ENCODE measurements around the gene NPR2.

NPR2 gene

DNA sequence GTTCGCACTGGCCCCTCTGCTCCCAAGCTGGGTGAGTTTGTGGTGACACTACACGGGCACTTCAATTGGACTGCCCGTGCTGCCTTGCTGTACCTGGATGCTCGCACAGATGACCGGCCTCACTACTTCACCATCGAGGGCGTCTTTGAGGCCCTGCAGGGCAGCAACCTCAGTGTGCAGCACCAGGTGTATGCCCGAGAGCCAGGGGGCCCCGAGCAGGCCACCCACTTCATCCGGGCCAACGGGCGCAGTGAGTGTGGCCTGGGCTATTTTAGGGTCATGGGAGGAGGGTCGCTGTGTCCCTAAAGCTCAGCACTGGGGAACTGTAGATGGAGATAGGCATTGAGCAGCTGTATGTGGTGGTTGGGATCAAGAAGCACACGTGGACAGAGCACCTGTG lies 1.4 kb downstream of the NPR2 start:
- peak overlapping the region; percentile 75 for H3K9ac ChIP-seq (ENCODE audit: low read length)

GRCh38 chr9:35793461-35793860 lies 2.1 kb downstream of the NPR2 start:
- no peak overlapping the region for H2AK5ac ChIP-seq (ENCODE audit: low read length, severe bottlenecking)
- DNase-seq = no peak
- no peak overlapping the region for H2AFZ ChIP-seq (ENCODE audit: low read depth, low read length)
- H2BK15ac ChIP-seq (ENCODE audit: low read depth, poor library complexity, severe bottlenecking) = no peak overlapping the region
- WGBS = 79% methylated on average over 2 of the region's 2 CpGs
- no peak overlapping the region for H3K23ac ChIP-seq (ENCODE audit: low read length in 2 of 2)
- H3K27me3 ChIP-seq (ENCODE audit: control insufficient read depth in 1 of 2, insufficient read depth in 1 of 2, low read length in 2 of 2) = no peaks in the 10 kb centered on the region
- peak overlapping the region in 1 of 2 experiments; percentile 77 for H3K4me3 ChIP-seq (ENCODE audit: insufficient read depth in 1 of 2, low read depth in 1 of 2, low read length in 2 of 2)
- H3K4me2 ChIP-seq (ENCODE audit: low read length, poor library complexity, severe bottlenecking) = peak overlapping the region; percentile 15
- H3K79me1 ChIP-seq (replicated peaks; ENCODE audit: low read length, poor library complexity, severe bottlenecking) = peaks cover 28% of the 10 kb centered on the region
- no peak overlapping the region for H3K4ac ChIP-seq (ENCODE audit: low read depth in 1 of 2, low read length in 2 of 2)
- H3K27ac ChIP-seq (ENCODE audit: low read length, poor library complexity, severe bottlenecking) = no peak overlapping the region
- H3K36me3 ChIP-seq (ENCODE audit: control insufficient read depth in 1 of 2, insufficient read depth in 2 of 2, low read depth in 1 of 2, low read length in 2 of 2) = peaks cover 0 to 6% of the 10 kb centered on the region in 2 experiments
- no peak overlapping the region for H2BK12ac ChIP-seq (ENCODE audit: low read length in 2 of 2)
- H4K8ac ChIP-seq (ENCODE audit: low read length) = no peak overlapping the region
- H4K91ac ChIP-seq (ENCODE audit: low read length) = no peak overlapping the region
- H3K18ac ChIP-seq (ENCODE audit: low read depth in 1 of 2, low read length in 2 of 2) = no peak overlapping the region
- H3K4me1 ChIP-seq (ENCODE audit: control insufficient read depth, insufficient read depth, low read depth, low read length) = peaks cover 29% of the 10 kb centered on the region
- no peak overlapping the region for H3K14ac ChIP-seq (ENCODE audit: low read length in 2 of 2)
- no peaks in the 10 kb centered on the region for H3K9me3 ChIP-seq (ENCODE audit: control insufficient read depth, low read length)
- H3K9ac ChIP-seq (ENCODE audit: low read length) = peak overlapping the region; percentile 75
- H2BK5ac ChIP-seq (ENCODE audit: low read depth, low read length, poor library complexity, severe bottlenecking) = no peak overlapping the region
- no peak overlapping the region for H2BK120ac ChIP-seq (ENCODE audit: low read depth, low read length)

More for the DNA sequence above, 1.4 kb downstream of the NPR2 start:
- no peak overlapping the region for H2BK15ac ChIP-seq (ENCODE audit: low read depth, poor library complexity, severe bottlenecking)
- H2AK5ac ChIP-seq (ENCODE audit: low read length, severe bottlenecking) = no peak overlapping the region
- no peak overlapping the region for H3K27ac ChIP-seq (ENCODE audit: low read length, poor library complexity, severe bottlenecking)
- no peak overlapping the region for H4K91ac ChIP-seq (ENCODE audit: low read length)
- H2AFZ ChIP-seq (ENCODE audit: low read depth, low read length) = no peak overlapping the region
- 95% methylated on average over 14 of the region's 14 CpGs for WGBS
- peaks cover 29% of the 10 kb centered on the region for H3K4me1 ChIP-seq (ENCODE audit: control insufficient read depth, insufficient read depth, low read depth, low read length)
- no peak overlapping the region for H2BK12ac ChIP-seq (ENCODE audit: low read length in 2 of 2)
- no peaks in the 10 kb centered on the region for H3K27me3 ChIP-seq (ENCODE audit: control insufficient read depth in 1 of 2, insufficient read depth in 1 of 2, low read length in 2 of 2)
- peaks cover 28% of the 10 kb centered on the region for H3K79me1 ChIP-seq (replicated peaks; ENCODE audit: low read length, poor library complexity, severe bottlenecking)
- H2BK5ac ChIP-seq (ENCODE audit: low read depth, low read length, poor library complexity, severe bottlenecking) = no peak overlapping the region
- H3K18ac ChIP-seq (ENCODE audit: low read depth in 1 of 2, low read length in 2 of 2) = peak overlapping the region in 1 of 2 experiments; percentile 13
- H4K8ac ChIP-seq (ENCODE audit: low read length) = no peak overlapping the region
- DNase-seq = no peak
- H3K9me3 ChIP-seq (ENCODE audit: control insufficient read depth, low read length) = no peaks in the 10 kb centered on the region
- peak overlapping the region in 1 of 2 experiments; percentile 36 for H3K4ac ChIP-seq (ENCODE audit: low read depth in 1 of 2, low read length in 2 of 2)
- H3K4me2 ChIP-seq (ENCODE audit: low read length, poor library complexity, severe bottlenecking) = no peak overlapping the region
- H3K36me3 ChIP-seq (ENCODE audit: control insufficient read depth in 1 of 2, insufficient read depth in 2 of 2, low read depth in 1 of 2, low read length in 2 of 2) = peaks cover 0 to 6% of the 10 kb centered on the region in 2 experiments
- H3K14ac ChIP-seq (ENCODE audit: low read length in 2 of 2) = no peak overlapping the region
- peak overlapping the region in 1 of 2 experiments; percentile 77 for H3K4me3 ChIP-seq (ENCODE audit: insufficient read depth in 1 of 2, low read depth in 1 of 2, low read length in 2 of 2)
- no peak overlapping the region for H2BK120ac ChIP-seq (ENCODE audit: low read depth, low read length)
- H3K23ac ChIP-seq (ENCODE audit: low read length in 2 of 2) = no peak overlapping the region

- Histone ChIP-seq H3K18ac (ENCODE audit: low read depth in 1 of 2, low read length in 2 of 2) (no peak overlapping the region), H3K4ac (ENCODE audit: low read depth in 1 of 2, low read length in 2 of 2) (no peak overlapping the region), H2BK15ac (ENCODE audit: low read depth, poor library complexity, severe bottlenecking) (no peak overlapping the region), H3K27me3 (ENCODE audit: control insufficient read depth in 1 of 2, insufficient read depth in 1 of 2, low read length in 2 of 2) (no peaks in the 10 kb centered on the region), H4K91ac (ENCODE audit: low read length) (no peak overlapping the region), H2AFZ (ENCODE audit: low read depth, low read length) (no peak overlapping the region), H3K4me3 (ENCODE audit: insufficient read depth in 1 of 2, low read depth in 1 of 2, low read length in 2 of 2) (no peak overlapping the region), H3K27ac (ENCODE audit: low read length, poor library complexity, severe bottlenecking) (no peak overlapping the region), H2BK120ac (ENCODE audit: low read depth, low read length) (no peak overlapping the region), H3K9me3 (ENCODE audit: control insufficient read depth, low read length) (no peaks in the 10 kb centered on the region), H2AK5ac (ENCODE audit: low read length, severe bottlenecking) (no peak overlapping the region), H3K36me3 (ENCODE audit: control insufficient read depth in 1 of 2, insufficient read depth in 2 of 2, low read depth in 1 of 2, low read length in 2 of 2) (peaks cover 18 to 19% of the 10 kb centered on the region in 2 experiments), H3K14ac (ENCODE audit: low read length in 2 of 2) (no peak overlapping the region), H3K4me2 (ENCODE audit: low read length, poor library complexity, severe bottlenecking) (no peak overlapping the region), H3K4me1 (ENCODE audit: control insufficient read depth, insufficient read depth, low read depth, low read length) (peaks cover 30% of the 10 kb centered on the region), H3K9ac (ENCODE audit: low read length) (no peak overlapping the region), H2BK5ac (ENCODE audit: low read depth, low read length, poor library complexity, severe bottlenecking) (no peak overlapping the region), H3K23ac (ENCODE audit: low read length in 2 of 2) (no peak overlapping the region), H4K8ac (ENCODE audit: low read length) (no peak overlapping the region), H3K79me1 (replicated peaks; ENCODE audit: low read length, poor library complexity, severe bottlenecking) (peaks cover 31% of the 10 kb centered on the region), H2BK12ac (ENCODE audit: low read length in 2 of 2) (no peak overlapping the region)
- no peak for DNase-seq
These were observed 4.3 kb downstream of the NPR2 start for GRCh38 chr9:35795695-35796094.

GRCh38 chr9:35797311-35798109 lies 6.1 kb downstream of the NPR2 start:
- Histone ChIP-seq H4K91ac (ENCODE audit: low read length) (no peak overlapping the region), H3K4me3 (ENCODE audit: insufficient read depth in 1 of 2, low read depth in 1 of 2, low read length in 2 of 2) (no peak overlapping the region), H3K14ac (ENCODE audit: low read length in 2 of 2) (no peak overlapping the region), H3K4me1 (ENCODE audit: control insufficient read depth, insufficient read depth, low read depth, low read length) (peaks cover 19% of the 10 kb centered on the region), H3K4me2 (ENCODE audit: low read length, poor library complexity, severe bottlenecking) (no peak overlapping the region), H4K8ac (ENCODE audit: low read length) (no peak overlapping the region), H3K9ac (ENCODE audit: low read length) (no peak overlapping the region), H2AFZ (ENCODE audit: low read depth, low read length) (no peak overlapping the region), H2AK5ac (ENCODE audit: low read length, severe bottlenecking) (no peak overlapping the region), H3K18ac (ENCODE audit: low read depth in 1 of 2, low read length in 2 of 2) (no peak overlapping the region), H3K79me1 (replicated peaks; ENCODE audit: low read length, poor library complexity, severe bottlenecking) (peaks cover 27% of the 10 kb centered on the region), H3K4ac (ENCODE audit: low read depth in 1 of 2, low read length in 2 of 2) (no peak overlapping the region), H2BK5ac (ENCODE audit: low read depth, low read length, poor library complexity, severe bottlenecking) (no peak overlapping the region), H3K9me3 (ENCODE audit: control insufficient read depth, low read length) (no peaks in the 10 kb centered on the region), H3K27ac (ENCODE audit: low read length, poor library complexity, severe bottlenecking) (no peak overlapping the region), H2BK120ac (ENCODE audit: low read depth, low read length) (no peak overlapping the region), H2BK12ac (ENCODE audit: low read length in 2 of 2) (no peak overlapping the region), H3K36me3 (ENCODE audit: control insufficient read depth in 1 of 2, insufficient read depth in 2 of 2, low read depth in 1 of 2, low read length in 2 of 2) (peaks cover 26 to 36% of the 10 kb centered on the region in 2 experiments), H3K27me3 (ENCODE audit: control insufficient read depth in 1 of 2, insufficient read depth in 1 of 2, low read length in 2 of 2) (no peaks in the 10 kb centered on the region), H3K23ac (ENCODE audit: low read length in 2 of 2) (no peak overlapping the region), H2BK15ac (ENCODE audit: low read depth, poor library complexity, severe bottlenecking) (no peak overlapping the region)
- WGBS = 93% methylated on average over 3 of the region's 6 CpGs
- DNase-seq = no peak
